ENCODE results near the gene ZMYM2. TPM values are rescaled to one million over a fixed set of nuclear protein-coding genes. Genes with fewer than 3 reads are reported as not detected.

ZMYM2 gene
- total and polyA plus RNA-seq, 7 donors: 6.7 to 42.8 (median 25.4) TPM

DNA sequence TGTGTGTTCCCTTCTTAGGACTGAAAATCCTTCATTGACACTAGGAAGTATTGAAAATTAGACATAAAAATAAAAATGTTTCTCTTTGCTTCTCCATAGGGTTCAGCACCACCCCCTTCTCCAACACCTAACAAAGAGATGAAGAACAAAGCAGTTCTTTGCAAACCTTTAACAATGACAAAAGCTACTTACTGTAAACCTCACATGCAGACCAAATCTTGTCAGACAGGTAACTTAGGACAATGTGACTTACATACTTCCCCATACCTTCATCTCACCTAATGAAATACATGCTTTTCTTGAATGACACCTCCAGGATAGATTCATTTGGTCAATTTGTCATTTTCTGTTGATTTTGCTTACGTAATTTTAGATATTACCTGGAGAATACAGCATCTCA lies 99.9 kb downstream of the ZMYM2 start:
- 98 to 100% (median 100%) methylated on average over 1 of the region's 1 CpG for WGBS, 3 donors
- no peak for ATAC-seq
- Histone ChIP-seq H3K27me3 (ENCODE audit: insufficient read depth in 3 of 3, low read length in 2 of 3) (no peaks in the 10 kb centered on the region), H3K4me3 (no peak overlapping the region), H3K9me3 (no peaks in the 10 kb centered on the region), H3K36me3 (ENCODE audit: insufficient read depth in 1 of 2, low read depth in 1 of 2) (peaks cover 7 to 89% of the 10 kb centered on the region in 2 donors), H3K27ac (no peak overlapping the region), H3K4me1 (no peaks in the 10 kb centered on the region)
- DNase-seq: no peak
- TF ChIP-seq, protein P1, sequence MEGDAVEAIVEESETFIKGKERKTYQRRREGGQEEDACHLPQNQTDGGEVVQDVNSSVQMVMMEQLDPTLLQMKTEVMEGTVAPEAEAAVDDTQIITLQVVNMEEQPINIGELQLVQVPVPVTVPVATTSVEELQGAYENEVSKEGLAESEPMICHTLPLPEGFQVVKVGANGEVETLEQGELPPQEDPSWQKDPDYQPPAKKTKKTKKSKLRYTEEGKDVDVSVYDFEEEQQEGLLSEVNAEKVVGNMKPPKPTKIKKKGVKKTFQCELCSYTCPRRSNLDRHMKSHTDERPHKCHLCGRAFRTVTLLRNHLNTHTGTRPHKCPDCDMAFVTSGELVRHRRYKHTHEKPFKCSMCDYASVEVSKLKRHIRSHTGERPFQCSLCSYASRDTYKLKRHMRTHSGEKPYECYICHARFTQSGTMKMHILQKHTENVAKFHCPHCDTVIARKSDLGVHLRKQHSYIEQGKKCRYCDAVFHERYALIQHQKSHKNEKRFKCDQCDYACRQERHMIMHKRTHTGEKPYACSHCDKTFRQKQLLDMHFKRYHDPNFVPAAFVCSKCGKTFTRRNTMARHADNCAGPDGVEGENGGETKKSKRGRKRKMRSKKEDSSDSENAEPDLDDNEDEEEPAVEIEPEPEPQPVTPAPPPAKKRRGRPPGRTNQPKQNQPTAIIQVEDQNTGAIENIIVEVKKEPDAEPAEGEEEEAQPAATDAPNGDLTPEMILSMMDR (IDR thresholded peaks at IDR 0.05): no peak
- intact Hi-C loops (cut with DNase I): no loop called here

DNA sequence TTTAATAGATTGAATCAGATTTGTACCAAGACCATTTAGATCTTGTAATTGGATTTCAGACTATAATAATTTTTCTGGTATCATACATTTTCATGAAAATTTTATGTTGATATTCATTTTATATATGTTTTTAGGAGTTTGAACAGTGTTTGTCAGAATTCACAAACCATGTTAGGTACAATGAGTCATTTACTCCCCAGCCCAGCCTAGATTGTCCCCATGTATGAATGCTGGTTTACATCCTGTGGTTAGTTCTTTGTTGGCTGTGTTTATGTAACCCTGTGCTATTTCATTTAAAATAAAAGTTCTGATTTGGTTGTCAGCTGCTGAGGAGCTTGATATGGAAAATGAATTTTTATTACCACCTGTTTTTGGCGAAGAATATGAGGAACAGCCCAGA lies 105.6 kb downstream of the ZMYM2 start:
- ATAC-seq (no peak), DNase-seq (no peak)
- Histone ChIP-seq H3K4me3 (no peak overlapping the region), H3K36me3 (ENCODE audit: insufficient read depth in 1 of 2, low read depth in 1 of 2) (peaks cover 7 to 91% of the 10 kb centered on the region in 2 donors), H3K27me3 (ENCODE audit: insufficient read depth in 3 of 3, low read length in 2 of 3) (no peaks in the 10 kb centered on the region), H3K4me1 (no peaks in the 10 kb centered on the region), H3K9me3 (no peaks in the 10 kb centered on the region), H3K27ac (no peak overlapping the region)
- WGBS, 3 donors: 95 to 100% (median 99%) methylated on average over 1 of the region's 1 CpG
- TF ChIP-seq, protein P1 (IDR thresholded peaks at IDR 0.05): no peak
- intact Hi-C loops (cut with DNase I): no loop called here

DNA sequence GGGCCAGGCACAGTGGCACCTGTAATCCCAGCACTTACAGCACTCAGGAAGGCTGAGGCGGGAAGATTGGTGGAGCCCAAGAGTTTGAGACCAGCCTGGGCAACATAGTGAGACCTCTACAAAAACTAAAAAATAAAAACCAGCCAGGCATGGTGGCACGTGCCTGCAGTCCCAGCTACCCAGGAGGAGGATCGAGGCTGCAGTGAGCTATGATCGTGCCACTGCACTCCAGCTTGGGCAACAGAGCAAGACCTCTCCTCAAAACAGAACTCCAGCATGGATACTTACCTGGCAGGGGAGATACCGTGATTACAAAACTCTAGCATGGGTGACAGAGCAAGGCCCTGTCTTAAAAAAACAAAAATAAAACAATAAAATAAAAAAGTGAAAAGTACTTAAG lies 107.0 kb downstream of the ZMYM2 start:
- WGBS, 3 donors: 96 to 97% (median 96%) methylated on average over 5 of the region's 5 CpGs
- TF ChIP-seq, protein P1 (IDR thresholded peaks at IDR 0.05): no peak
- no peak for DNase-seq
- Histone ChIP-seq H3K4me3 (no peak overlapping the region), H3K9me3 (no peaks in the 10 kb centered on the region), H3K27me3 (ENCODE audit: insufficient read depth in 3 of 3, low read length in 2 of 3) (no peaks in the 10 kb centered on the region), H3K36me3 (ENCODE audit: insufficient read depth in 1 of 2, low read depth in 1 of 2) (peaks cover 0 to 88% of the 10 kb centered on the region in 2 donors), H3K4me1 (no peaks in the 10 kb centered on the region), H3K27ac (no peak overlapping the region)
- intact Hi-C loops (cut with DNase I): no loop called here
- no peak for ATAC-seq

DNA sequence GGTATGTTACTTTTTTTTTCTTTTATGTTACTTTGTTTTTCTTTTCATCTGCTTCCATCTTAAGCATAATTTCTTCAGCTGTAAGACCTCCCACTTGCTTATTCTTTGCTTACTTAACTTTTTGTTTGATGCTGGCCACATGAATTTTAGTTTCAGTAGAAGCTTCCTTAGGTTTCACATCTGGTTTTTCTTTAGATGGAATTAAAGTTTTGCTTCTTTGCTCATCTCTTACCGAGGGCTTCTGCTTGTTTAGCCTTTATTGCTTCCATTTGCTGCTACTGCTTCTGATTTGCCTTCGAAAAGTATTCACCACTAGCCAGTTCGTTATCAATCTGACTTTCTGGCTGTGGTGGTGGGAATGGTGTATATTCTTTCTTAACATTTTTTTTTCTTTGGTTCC lies 111.4 kb downstream of the ZMYM2 start:
- Histone ChIP-seq H3K27me3 (ENCODE audit: insufficient read depth in 3 of 3, low read length in 2 of 3) (no peaks in the 10 kb centered on the region), H3K4me3 (no peak overlapping the region), H3K9me3 (no peaks in the 10 kb centered on the region), H3K4me1 (no peaks in the 10 kb centered on the region), H3K27ac (no peak overlapping the region), H3K36me3 (ENCODE audit: insufficient read depth in 1 of 2, low read depth in 1 of 2) (peaks cover 0 to 75% of the 10 kb centered on the region in 2 donors)
- TF ChIP-seq, protein P1 (IDR thresholded peaks at IDR 0.05): no peak
- intact Hi-C loops (cut with DNase I): no loop called here
- DNase-seq: no peak
- 83 to 92% (median 84%) methylated on average over 3 of the region's 3 CpGs for WGBS, 3 donors
- no peak for ATAC-seq

DNA sequence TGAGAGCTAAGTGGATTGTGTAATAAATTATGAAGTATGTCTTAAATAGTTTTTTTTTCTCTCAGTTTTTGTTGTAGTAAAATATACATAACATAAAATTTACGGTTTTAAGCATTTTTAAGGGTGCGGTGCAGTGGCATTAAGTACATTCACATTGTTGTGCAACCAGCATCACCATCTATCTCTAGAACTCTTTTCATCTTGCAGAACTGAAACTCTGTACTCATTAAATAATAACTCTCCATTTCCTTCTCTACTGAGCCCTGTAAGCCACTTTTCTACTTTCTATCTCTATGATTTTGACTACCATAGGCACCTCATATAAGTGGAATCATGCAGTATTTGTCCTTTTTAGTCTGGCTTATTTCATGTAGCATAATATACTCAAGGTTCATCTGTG lies 115.2 kb downstream of the ZMYM2 start:
- DNase-seq (no peak), ATAC-seq (no peak)
- 90 to 98% (median 94%) methylated on average over 2 of the region's 2 CpGs for WGBS, 3 donors
- TF ChIP-seq, protein P1 (IDR thresholded peaks at IDR 0.05): no peak
- Histone ChIP-seq H3K36me3 (ENCODE audit: insufficient read depth in 1 of 2, low read depth in 1 of 2) (peaks cover 0 to 52% of the 10 kb centered on the region in 2 donors), H3K27me3 (ENCODE audit: insufficient read depth in 3 of 3, low read length in 2 of 3) (no peaks in the 10 kb centered on the region), H3K27ac (no peak overlapping the region), H3K4me1 (no peaks in the 10 kb centered on the region), H3K9me3 (no peaks in the 10 kb centered on the region), H3K4me3 (no peak overlapping the region)
- intact Hi-C loops (cut with DNase I): no loop called here

Measured in psoas muscle (tissue), 8 donors.